ENCODE measurements around the gene RNF175.
A peak's percentile ranks its signal among the peaks of the same experiment; 100 is the strongest.

The RNF175 gene

DNA sequence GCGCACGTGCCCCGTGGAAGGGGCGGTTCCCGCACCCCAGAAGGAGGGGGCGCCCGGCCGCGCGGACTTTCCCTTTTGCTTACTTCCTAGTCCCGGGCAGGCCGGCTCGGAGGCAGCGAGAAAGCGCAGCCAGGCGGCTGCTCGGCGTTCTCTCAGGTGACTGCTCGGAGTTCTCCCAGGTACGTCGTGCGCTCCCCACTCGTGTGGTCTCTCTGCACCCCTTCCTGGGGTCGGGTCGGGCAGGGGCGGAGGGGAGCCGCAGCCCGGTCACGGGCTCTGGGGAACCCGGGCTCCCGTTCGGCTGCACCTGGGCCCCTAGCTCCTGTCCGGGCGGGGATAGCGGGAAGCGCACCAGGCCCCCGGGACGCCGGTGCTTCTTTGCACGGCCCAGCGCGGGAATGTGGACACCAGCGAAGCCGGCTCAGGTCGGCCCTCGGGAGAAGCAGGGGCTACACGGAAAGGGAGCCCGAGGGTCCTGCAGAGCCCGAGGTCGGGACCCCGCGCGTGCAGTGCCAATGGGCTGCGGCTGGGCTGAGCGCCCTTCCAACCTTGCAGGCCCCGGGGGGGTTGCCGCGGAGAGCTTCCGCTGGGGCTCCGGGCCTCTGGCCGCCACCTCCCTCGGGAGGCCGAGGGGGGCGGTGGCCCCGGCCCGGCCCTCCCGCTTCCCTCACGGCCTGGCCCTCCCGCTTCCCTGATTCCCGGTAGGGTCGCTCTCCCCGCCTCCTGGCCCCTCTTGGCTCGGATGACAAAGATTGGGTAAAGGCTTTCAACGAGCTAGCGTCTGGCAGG is 75.4 kb downstream of the RNF175 start, which contains the start of gene TLR2:
Gene TLR2, plus strand, starts transcription at position 99 of the 789 bp plus-strand sequence. CDS start 18,628 bp downstream, outside the sequence.
- H3K27me3 Mint-ChIP-seq (ENCODE audit: low read depth) = peaks cover 39% of the 10 kb centered on the region
- peaks cover 9% of the 10 kb centered on the region for H3K4me1 Mint-ChIP-seq
- peak within 1 kb of the TSS; percentile 84 to 89 (median 84) for H3K4me3 Mint-ChIP-seq
- H3K27ac Mint-ChIP-seq = no peak within 1 kb of the TSS
- peaks cover 33% of the 10 kb centered on the region for H3K9me3 Mint-ChIP-seq
- H3K36me3 Mint-ChIP-seq (ENCODE audit: low read depth) = peaks cover 17% of the 10 kb centered on the region
- TF ChIP-seq, protein P1, sequence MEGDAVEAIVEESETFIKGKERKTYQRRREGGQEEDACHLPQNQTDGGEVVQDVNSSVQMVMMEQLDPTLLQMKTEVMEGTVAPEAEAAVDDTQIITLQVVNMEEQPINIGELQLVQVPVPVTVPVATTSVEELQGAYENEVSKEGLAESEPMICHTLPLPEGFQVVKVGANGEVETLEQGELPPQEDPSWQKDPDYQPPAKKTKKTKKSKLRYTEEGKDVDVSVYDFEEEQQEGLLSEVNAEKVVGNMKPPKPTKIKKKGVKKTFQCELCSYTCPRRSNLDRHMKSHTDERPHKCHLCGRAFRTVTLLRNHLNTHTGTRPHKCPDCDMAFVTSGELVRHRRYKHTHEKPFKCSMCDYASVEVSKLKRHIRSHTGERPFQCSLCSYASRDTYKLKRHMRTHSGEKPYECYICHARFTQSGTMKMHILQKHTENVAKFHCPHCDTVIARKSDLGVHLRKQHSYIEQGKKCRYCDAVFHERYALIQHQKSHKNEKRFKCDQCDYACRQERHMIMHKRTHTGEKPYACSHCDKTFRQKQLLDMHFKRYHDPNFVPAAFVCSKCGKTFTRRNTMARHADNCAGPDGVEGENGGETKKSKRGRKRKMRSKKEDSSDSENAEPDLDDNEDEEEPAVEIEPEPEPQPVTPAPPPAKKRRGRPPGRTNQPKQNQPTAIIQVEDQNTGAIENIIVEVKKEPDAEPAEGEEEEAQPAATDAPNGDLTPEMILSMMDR (IDR thresholded peaks at IDR 0.05; ENCODE audit: unreplicated experiment in 3 of 3) = no peak

DNA sequence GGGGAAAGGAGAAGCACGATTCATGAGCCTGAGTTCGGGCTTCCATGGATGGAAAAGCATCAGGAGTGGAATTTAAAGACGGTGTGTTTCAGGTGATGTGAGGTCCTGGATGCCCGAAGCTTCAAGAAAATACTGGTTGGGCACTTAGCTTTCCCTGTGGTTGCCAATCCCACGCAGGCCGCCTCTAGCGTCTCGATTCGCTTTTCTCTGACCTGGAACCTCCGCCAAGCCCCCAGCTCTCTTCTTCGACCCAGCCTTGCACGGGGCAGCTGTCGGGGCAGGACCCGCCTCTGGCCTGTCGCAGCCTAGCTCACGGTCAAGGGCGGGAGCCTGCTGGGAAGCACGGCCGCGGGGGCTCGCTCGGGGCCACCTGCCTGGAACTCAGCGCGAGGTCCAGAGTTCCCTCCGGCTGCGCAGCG is 76.1 kb downstream of the RNF175 start:
- peaks cover 14% of the 10 kb centered on the region for H3K36me3 Mint-ChIP-seq (ENCODE audit: low read depth)
- H3K27me3 Mint-ChIP-seq (ENCODE audit: low read depth) = peaks cover 39% of the 10 kb centered on the region
- peak overlapping the region; percentile 76 to 82 (median 80) for H3K4me3 Mint-ChIP-seq
- no peak overlapping the region for H3K27ac Mint-ChIP-seq
- TF ChIP-seq, protein P1 (IDR thresholded peaks at IDR 0.05; ENCODE audit: unreplicated experiment in 3 of 3) = no peak
- H3K4me1 Mint-ChIP-seq = peaks cover 9% of the 10 kb centered on the region
- H3K9me3 Mint-ChIP-seq = peaks cover 27% of the 10 kb centered on the region

DNA sequence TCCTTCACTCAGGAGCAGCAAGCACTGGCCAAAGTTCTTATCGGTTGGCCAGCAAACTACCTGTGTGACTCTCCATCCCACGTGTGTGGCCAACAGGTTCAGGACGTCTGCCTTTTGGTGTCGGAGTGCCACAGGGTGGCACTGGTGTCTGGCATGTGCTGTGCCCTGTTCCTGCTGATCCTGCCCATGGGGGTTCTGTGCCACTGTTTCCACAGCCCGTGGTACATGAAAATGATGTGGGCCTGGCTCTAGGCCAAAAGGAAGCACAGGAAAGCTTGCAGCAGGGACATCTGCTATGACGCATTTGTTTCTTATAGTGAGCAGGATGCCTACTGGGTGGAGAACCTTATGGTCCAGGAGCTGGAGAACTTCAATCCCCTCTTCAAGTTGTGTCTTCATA is 80.3 kb downstream of the RNF175 start:
- Mint-ChIP-seq H3K27me3 (ENCODE audit: low read depth) (peaks cover 25% of the 10 kb centered on the region), H3K4me3 (no peak overlapping the region), H3K9me3 (peaks cover 27% of the 10 kb centered on the region), H3K36me3 (ENCODE audit: low read depth) (no peaks in the 10 kb centered on the region), H3K4me1 (peaks cover 6% of the 10 kb centered on the region), H3K27ac (no peak overlapping the region)
- TF ChIP-seq, protein P1 (IDR thresholded peaks at IDR 0.05; ENCODE audit: unreplicated experiment in 3 of 3) = no peak

DNA sequence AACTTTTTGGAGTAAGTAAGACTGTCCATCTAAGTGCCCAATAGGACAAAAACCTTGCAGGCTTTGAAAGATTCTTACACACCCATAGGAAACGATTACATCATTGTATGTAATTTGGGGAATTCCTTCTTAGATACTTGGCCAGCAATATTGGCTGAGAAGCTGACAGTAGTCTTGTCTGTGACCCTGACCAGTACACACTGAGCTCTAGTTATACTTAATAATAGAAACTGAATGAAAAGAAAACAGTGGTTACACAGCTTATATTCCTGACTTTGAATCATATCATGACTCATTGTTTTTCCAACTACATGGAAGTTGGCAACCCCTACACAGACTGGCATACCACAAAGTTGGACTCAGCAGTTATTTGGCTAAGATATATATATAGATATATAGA is 82.8 kb downstream of the RNF175 start:
- TF ChIP-seq, protein P1 (IDR thresholded peaks at IDR 0.05; ENCODE audit: unreplicated experiment in 3 of 3) = no peak
- H3K36me3 Mint-ChIP-seq (ENCODE audit: low read depth) = no peaks in the 10 kb centered on the region
- peaks cover 7% of the 10 kb centered on the region for H3K27me3 Mint-ChIP-seq (ENCODE audit: low read depth)
- no peak overlapping the region for H3K4me3 Mint-ChIP-seq
- H3K27ac Mint-ChIP-seq = no peak overlapping the region
- H3K4me1 Mint-ChIP-seq = no peaks in the 10 kb centered on the region
- H3K9me3 Mint-ChIP-seq = peaks cover 33% of the 10 kb centered on the region

DNA sequence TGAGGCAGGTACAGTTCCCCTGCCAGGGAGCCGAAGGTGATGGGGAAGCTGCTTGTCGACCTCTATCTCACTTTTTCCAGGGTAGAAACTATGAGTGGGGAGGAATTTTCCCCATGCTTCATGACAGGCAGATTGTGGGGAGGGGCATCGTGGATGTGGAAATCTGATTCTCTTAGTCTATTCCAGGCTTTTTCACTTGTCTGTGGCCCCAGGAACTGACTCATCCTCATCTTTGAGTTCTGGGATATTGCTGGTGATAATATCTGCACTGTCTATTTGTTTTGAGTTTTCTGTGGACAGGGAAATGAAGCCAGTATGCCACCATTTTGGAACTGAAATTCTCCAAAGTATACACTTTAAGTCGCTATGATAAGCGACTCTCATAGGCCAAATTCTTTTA is 83.3 kb downstream of the RNF175 start:
- Mint-ChIP-seq H3K4me1 (no peaks in the 10 kb centered on the region), H3K27me3 (ENCODE audit: low read depth) (peaks cover 3% of the 10 kb centered on the region), H3K36me3 (ENCODE audit: low read depth) (no peaks in the 10 kb centered on the region), H3K27ac (no peak overlapping the region), H3K9me3 (peaks cover 34% of the 10 kb centered on the region), H3K4me3 (no peak overlapping the region)
- TF ChIP-seq, protein P1 (IDR thresholded peaks at IDR 0.05; ENCODE audit: unreplicated experiment in 3 of 3) = no peak

DNA sequence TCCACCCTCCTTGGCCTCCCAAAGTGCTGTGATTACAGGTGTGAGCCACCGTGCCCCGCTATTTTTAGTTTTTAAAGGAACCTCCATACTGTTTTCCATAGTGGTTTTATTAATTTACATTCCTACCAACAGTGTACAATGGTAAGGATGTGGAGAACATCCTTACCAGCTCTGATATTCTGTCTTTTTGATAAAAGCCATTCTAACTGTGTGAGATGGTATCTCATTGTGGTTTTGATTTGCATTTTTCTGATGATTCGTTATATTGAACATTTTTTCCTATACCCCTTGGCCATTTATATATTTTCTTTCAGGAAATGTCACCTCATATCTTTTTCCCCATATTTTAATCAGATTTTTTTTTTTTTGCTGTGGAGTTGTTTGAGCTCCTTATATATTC is 90.0 kb downstream of the RNF175 start:
- TF ChIP-seq, protein P1 (IDR thresholded peaks at IDR 0.05; ENCODE audit: unreplicated experiment in 3 of 3) = no peak
- no peak overlapping the region for H3K27ac Mint-ChIP-seq
- H3K4me1 Mint-ChIP-seq = no peaks in the 10 kb centered on the region
- no peak overlapping the region for H3K4me3 Mint-ChIP-seq
- H3K27me3 Mint-ChIP-seq (ENCODE audit: low read depth) = peaks cover 22% of the 10 kb centered on the region
- H3K9me3 Mint-ChIP-seq = peaks cover 23% of the 10 kb centered on the region
- no peaks in the 10 kb centered on the region for H3K36me3 Mint-ChIP-seq (ENCODE audit: low read depth)
